HG02571 (cell line): ENCODE measurements around the gene GTF2H4.

Experiments
- ATAC-seq: cut with Tn5 transposase; IDR thresholded peaks from one replicate; pipeline ENCODE4 v1.9.1; 2021; ENCODE audit warnings: mild to moderate bottlenecking, moderate library complexity; ENCODE audit not compliant: unreplicated experiment

Gene GTF2H4

DNA sequence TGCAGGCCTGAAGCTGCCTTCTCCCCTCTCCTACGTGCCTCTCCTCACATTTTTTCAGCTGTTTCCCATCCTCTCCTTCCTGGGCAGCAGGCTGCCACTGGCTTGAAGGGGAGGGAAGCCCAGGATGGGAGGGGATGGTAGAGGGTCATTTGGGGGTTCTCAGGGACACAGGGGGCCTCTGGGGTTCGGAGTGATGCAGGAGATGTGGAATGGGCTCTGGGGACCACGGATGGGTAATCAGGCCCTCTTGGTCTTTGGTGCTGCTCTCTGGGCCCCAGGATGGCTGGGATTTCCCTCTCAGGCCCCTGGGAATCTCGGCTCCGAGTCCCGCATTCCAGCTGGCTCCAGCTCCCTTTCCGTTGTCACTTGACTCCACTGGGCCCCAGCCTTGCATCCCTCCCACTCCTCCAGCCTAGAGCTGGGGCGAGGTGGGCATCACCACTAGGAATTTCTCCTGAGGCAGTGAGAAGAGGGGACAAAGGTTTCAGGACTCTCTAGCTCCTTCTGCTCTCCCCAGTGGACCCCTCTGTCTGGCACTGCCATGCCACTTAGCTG is 25.7 kb upstream of the GTF2H4 start:
- no peak for ATAC-seq

DNA sequence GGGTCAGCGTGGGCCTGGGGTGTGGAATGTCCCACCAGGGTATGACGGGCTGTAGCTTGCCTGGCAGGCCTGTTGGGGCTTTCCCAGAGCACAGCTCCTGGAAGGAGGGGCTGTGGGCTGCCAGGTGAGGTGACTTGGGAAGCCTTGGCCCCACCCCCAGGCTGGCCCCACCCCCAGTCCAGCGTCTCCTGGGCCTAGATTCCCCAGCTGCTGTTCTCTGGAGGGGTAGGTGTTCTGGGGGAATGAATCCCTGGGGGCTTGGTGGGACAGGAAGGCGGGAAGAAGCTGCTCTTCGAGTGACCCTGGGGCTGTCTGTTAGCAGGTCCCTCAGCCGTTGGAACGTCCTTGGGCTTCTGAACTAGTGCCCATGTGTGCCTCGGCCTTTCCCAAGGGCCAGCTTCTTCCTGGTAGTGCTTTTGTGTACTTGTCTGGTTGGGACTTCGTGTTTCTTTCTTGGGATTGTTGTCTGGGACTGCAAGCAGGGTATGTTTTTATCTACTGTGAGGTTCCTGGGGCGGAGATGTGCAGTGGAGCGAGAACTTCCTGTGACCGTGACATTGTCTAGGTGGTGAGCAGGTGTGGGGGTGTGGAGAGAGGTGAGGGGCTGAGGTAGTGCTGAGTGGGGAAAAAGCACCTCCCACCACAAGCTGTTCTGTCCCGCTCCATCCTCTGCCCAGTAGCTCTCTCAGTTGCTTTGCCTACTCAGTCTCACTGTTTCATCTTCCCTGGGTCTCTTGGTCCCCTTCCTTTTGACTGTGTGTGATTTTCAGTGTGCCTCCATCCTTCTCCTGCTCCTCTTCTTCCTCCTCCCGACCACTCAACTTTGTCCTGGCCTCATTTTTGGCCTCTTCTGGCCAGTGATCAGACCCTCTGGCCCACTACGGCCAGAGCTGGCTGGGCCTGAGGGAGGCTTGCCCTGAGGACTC is 25.0 kb upstream of the GTF2H4 start:
- ATAC-seq: no peak

DNA sequence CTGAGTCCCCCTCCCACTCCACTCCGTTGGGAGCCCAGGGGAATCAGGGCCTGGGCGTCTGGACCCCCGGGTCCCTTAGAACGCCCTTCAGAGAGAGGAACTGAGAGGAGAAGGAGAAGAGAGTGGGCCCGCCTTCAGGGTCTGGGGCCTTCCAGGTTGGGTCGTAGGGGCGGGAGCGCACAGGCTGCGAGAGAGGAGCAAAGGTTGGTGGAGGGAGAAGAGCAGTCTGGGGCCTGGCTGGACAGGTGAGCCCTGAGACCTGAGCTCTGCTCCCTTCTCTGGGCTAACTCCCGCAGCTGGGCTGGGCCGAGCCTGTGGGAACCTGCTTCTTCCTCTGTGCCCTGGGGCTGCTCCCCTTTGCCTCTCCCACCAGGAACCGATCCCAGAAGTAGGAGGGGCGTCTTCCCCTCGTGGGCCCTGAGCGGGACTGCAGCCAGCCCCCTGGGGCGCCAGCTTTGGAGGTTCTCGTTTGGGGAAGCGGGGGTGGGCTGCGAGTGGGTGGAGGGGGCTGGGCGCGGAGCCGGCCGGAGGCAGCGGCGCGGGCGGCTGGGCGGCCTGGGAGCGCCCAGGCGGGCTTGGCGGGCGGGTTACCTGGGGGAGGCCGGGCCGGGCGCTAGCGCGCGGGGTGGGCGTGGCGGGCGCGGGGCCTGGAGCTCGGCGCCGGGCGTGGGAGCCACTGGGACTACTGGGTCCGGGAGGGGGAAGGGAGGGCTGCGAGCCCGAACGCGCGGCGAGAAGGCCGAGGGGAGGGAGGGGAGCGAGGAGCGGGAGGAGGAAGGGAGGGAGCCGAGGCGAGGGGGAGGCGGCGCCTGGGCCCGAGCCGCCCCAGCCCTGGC is 24.1 kb upstream of the GTF2H4 start, which contains the start of gene DDR1:
Gene DDR1, plus strand, starts transcription at position 835 of the 836 bp plus-strand sequence. CDS start 4,211 bp downstream, outside the sequence.
- ATAC-seq: no peak

DNA sequence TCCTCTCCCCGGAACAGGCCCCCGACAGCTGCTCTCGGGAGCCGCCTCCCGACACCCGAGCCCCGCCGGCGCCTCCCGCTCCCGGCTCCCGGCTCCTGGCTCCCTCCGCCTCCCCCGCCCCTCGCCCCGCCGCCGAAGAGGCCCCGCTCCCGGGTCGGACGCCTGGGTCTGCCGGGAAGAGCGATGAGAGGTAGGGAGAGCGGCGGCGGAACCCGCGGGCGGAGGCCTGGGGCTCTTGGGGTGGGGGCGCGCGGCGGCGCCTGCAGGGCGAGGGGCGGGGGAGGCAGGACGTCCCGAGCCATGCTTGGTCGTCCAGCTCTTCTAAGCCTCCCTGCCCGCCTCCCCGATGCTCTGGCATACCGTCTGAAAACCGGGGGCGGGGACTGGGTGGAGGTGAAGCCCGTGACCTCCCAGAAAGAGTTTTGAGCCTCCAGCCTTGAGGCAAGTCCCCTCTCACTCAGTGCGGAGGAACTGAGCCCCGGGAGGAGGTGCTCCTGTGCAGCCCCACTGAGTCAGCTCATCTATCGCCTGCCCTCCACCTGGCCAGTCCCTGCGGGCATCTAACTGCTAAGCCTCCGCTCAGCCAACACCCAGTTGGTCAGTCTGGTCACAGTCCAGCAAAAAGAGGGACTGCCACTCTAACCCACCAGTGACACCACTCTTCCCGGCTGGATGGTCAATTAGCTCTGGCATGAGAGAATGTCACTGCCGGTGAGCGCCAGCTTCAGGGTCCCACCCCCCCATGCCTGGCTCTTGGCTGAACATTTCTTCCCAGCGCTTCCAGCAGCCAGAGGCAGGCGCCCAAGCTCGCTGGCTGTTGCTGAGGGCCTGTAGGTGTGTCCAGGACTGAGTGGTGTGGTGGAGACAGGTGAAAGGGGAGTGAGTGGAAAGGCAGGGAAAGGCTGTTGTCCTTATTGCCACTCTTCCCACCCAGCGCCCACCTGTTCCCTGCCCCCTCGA is 23.2 kb upstream of the GTF2H4 start:
- no peak for ATAC-seq

DNA sequence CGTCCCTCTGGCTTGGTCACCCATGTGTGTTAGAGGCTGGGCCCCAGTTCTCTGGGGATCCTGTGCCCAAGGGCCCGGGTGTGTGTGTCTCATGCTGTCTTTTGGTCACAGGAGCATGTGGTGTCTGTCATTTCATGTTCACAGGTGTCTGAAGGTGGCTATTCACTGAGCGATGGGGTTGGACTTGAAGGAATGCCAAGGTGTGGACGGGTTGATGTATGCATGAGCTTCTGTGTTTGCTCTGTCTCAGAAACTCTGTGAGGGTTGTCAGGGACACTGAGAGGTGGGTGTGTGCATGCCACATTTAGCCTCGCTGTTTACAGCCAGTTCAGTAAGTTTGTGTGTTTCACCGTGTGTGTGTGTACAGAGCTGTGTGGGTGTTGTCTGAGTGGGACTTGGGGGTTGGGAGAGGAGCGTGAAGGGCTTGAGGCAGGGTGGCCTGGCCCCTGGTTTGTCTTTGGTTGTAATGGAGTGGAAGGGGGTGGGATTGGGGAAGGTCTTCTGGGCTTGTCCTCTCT is 22.5 kb upstream of the GTF2H4 start:
- no peak for ATAC-seq

DNA sequence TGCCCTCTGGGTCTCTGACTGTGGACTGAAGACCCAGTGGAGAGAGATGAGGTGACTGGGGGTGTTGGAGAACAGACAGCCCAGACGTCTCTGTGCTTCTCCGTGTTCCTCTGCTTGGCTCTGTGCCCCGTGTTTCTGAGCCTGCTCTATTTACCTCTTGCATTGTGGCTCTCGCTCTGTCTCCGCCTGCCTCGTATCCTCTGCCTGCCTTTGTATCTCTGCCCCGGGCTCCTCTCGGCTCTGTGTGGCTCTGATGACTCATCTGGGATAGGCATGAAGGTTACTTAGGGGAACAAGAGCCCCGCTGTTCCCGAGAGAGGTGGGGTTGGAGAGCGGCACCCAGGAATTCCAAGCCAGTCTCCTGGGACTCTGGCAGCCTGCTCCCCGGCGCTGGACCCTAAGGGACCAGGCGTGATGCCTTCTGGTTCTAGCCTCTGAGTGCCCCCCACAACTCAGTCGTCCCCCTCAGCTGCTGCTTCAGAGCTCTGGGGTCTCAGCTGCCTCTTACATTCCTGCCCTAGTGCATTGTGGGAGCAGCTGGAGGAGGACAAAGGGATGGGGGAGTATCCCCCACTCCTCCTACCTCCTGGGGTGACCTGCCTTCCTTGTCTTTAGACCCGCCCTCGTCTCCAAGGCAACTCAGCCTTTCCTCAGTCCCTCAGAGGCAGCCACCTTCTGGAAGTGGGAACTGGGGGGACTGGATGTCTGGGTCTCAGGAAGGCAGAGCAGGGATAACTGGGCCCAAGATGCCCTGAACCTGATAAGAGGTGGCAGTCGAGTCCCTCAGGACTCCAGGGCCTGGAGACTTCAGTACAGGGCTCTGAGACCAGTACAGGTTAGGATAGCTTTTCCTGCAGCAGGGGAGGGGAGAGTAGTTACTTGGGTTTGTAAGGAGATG is 21.8 kb upstream of the GTF2H4 start:
- ATAC-seq: no peak

DNA sequence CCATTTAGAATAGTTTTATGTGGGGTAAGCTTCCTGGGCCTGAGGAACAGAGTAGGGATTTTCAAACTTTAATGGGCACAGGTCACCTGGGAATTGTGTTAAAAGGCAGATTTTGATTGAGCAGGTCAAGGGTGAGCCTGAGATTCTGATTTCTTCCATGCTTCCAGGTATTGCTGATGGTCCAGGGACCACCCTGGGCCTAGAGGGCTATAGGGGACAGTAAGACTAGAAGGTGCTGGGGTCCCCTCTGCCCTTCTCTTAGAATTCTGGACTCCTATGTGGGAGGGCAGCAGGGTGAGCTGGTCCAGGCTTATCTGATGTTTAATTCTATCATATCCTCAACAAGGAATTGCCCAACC is 21.1 kb upstream of the GTF2H4 start:
- ATAC-seq: no peak

DNA sequence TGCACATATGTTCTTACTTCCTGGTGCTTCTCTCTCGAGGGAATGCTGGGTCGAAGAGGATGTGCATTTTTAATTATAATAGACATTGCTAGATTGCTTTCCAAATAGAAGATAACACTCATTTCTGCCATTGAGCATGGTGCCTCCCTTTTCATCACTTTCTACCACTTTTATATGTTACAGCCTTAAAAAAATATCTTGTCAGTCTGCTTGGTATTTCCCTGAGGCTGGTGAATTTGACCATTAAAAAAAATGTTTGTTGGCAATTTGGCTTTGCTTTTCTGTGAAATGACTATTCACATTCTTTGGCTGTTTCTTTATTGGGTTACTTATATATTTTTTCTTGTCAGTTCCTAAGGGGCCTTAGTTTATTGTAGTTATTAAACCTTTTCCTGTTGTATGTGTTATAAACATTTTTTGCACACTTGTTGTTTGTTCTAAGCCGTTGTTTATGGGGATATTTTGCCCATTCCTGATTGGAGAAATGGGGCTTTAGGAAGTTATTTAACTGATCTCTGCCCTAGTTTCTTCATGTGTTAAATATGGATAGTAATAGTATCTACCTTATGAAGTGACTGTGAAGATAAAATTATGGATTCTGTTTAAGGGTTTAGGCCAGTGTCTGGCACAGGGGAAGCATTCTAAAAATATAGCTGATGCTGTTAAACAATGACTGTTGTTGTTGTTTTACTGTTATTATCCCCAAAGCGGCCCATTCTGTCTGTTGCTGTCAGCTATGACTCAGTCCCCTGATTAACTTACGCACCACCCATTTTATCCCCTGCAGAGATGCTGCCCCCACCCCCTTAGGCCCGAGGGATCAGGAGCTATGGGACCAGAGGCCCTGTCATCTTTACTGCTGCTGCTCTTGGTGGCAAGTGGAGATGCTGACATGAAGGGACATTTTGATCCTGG is 19.8 kb upstream of the GTF2H4 start:
- no peak for ATAC-seq

DNA sequence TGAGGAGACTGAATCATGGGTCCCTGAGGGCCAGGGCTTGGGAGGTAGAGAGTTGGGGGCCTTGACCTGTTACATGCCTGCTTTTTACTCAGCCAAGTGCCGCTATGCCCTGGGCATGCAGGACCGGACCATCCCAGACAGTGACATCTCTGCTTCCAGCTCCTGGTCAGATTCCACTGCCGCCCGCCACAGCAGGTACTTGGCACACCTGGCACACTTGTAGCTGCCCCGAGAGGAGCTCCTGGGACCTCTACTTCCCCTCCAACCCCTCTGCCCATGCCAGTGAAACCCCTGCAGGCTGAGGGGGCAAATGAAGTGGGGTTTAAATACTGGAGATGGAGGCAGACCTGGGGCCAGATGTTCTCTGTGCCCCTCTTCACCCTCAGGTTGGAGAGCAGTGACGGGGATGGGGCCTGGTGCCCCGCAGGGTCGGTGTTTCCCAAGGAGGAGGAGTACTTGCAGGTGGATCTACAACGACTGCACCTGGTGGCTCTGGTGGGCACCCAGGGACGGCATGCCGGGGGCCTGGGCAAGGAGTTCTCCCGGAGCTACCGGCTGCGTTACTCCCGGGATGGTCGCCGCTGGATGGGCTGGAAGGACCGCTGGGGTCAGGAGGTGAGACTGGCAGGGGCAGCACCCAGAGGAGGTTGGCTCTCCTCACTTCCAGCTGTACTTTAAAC is 19.1 kb upstream of the GTF2H4 start:
- ATAC-seq: no peak

DNA sequence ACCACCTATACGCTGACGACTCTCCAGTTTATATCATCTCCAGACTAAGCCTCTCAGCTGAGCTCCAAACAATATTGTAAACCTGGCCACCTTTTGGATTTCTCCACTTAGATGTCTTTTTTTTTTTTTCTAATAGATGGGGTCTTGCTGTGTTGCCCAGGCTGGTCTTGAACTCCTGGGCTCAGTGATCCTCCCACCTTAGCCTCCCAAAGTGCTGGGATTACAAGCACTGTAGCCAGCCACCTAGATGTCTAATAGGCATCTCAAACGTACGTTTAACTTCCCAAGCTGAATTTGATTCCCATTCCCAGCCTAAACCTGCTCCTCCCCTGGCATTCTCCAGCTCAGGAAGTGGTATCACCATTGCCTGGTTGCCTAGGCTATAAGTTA is 18.5 kb upstream of the GTF2H4 start:
- no peak for ATAC-seq

DNA sequence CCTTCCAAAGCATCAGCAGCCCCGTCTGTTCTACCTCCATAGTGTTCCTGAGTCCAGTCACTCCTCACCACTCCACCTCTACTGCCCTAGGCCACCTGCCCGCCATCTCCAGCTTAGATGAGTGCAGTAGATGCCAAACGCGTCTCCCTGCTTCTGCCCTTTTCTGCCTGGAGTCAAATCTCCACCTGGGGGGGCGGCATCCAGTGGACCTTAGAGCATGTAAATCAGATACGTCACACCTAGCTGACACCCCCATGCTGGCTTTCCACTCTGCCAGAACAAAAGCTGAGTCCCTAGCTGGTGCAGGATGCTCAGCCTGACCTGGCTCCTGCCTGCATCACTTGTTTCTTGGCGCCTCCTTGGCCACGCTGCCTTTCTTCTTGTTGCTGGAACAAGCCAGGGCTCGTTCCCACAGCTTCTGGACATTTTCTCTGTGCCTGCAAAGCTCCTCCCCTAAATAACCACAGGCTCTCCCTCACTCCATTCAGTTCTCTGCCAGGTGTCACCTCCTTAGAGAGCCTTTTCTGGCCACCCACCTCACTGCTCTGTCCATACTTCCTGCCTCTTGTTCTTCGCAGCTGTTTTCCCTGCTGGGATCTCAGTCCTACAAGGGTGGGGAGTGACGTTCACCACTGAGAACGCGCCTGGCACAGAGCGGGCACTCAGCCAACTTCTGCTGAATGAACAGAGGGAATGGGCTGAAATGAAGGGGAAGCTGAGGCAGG is 17.9 kb upstream of the GTF2H4 start:
- ATAC-seq: no peak

DNA sequence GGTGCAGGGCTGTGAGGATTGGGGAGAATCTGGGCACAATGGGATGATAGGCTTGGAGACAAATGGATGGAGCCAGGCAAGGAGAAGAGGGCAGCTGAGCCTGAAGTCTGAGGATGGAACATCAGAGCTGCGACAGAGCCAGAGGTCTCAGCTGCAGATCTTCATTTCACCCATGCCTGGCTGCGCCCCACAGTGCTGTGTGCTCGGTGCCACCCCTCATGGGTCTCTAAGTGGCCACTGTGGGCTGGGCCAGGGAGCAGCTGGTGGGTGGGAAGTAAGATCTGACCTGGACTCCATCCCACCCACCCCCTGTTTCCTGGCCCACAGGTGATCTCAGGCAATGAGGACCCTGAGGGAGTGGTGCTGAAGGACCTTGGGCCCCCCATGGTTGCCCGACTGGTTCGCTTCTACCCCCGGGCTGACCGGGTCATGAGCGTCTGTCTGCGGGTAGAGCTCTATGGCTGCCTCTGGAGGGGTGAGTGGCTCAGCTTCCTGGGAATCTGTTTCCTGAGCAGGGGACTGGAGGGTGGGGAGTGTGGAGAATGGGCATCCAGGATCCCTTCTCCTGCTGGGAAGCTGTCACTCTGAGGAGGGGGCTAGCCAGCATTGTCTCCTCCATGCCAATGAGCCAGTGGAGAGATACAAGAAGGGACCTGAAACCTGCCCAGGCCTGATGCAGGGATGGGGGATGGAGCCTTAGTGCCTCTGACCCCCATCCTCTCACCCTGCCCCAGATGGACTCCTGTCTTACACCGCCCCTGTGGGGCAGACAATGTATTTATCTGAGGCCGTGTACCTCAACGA is 17.2 kb upstream of the GTF2H4 start:
- ATAC-seq: no peak

DNA sequence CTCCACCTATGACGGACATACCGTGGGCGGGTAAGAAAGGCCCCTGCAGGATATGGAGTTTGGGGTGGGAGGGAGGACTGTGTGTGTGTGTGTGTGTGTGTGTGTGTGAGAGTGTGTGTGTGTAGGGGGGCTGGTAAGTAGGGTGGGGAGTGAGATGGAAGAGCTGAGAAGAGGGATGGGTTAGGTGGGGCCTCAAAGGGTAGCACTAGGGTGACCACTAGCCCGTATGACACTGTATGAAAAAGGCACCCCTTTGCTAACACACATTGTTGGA is 16.6 kb upstream of the GTF2H4 start:
- ATAC-seq: no peak

DNA sequence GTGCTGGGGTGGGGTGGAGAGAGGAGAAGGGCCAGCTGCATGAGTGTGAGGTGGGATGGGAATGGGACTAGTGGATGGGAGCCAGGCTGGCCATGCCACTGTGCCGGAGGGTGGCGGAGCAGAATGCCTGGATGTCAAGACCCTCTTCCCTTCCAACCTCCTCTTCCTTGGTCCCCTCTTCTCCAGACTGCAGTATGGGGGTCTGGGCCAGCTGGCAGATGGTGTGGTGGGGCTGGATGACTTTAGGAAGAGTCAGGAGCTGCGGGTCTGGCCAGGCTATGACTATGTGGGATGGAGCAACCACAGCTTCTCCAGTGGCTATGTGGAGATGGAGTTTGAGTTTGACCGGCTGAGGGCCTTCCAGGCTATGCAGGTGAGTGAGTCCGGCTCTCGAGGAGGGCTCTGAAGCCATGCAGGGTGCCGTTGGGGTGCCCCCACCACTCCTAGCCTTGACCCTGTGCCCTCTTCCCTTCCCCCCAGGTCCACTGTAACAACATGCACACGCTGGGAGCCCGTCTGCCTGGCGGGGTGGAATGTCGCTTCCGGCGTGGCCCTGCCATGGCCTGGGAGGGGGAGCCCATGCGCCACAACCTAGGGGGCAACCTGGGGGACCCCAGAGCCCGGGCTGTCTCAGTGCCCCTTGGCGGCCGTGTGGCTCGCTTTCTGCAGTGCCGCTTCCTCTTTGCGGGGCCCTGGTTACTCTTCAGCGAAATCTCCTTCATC is 16.0 kb upstream of the GTF2H4 start:
- ATAC-seq: no peak

DNA sequence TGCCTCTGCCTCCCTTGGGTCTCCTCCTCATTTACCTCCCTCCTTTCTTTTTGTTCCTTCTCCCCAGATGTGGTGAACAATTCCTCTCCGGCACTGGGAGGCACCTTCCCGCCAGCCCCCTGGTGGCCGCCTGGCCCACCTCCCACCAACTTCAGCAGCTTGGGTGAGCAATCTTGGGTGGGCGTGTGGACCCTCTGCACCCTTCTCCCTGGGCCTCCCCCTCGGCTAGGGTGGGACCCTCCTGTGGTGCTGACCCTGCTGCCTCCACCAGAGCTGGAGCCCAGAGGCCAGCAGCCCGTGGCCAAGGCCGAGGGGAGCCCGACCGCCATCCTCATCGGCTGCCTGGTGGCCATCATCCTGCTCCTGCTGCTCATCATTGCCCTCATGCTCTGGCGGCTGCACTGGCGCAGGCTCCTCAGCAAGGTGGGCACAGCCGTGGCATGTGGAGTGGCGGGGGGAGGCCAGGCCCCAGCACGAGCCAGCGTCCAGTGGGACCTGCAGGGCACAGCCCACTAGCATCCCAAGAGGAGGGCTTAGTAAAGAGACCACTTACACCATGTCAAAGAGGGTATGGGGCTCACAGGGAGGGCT is 14.9 kb upstream of the GTF2H4 start:
- ATAC-seq: no peak
